LNCaP clone FGC (cell line): ENCODE results near the gene LRRC8B.

Experiments
- DNase-seq: peaks from one replicate; pipeline ENCODE4 v3.0.0-alpha.2; 2011; ENCODE audit warnings: low read depth
- H3K4me3 ChIP-seq: 2 replicates; pipeline ENCODE4 v1.5.1; 2011; ENCODE audit warnings: mild to moderate bottlenecking, low read depth, low read length, control low read depth
- TF ChIP-seq, protein P1 (sequence below): IDR thresholded peaks from 2 replicates; pipeline ENCODE4 v1.5.1; 2012; ENCODE audit warnings: mild to moderate bottlenecking; ENCODE audit not compliant: control insufficient read depth, insufficient read depth; ENCODE audit errors: extremely low read depth

The LRRC8B gene

DNA sequence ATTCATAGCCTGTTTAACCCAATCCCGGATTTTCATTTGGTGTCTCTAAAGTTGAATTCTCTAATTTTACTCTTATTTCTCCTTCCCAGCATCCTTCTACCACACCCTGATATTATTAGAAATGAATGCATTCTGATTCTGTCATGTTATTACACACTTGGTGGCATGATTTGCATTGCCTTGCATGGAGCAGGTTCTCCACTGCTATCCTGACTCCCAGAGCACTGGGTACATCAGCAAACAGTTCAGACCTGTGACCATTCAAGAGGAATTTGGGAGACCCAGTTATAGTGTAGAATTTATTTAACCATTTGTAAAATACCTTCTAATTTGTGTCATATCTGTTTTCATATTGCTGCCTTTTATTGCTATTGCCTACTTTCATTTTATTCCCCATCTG, 2.6 kb downstream of the LRRC8B start:
- TF ChIP-seq, protein P1, sequence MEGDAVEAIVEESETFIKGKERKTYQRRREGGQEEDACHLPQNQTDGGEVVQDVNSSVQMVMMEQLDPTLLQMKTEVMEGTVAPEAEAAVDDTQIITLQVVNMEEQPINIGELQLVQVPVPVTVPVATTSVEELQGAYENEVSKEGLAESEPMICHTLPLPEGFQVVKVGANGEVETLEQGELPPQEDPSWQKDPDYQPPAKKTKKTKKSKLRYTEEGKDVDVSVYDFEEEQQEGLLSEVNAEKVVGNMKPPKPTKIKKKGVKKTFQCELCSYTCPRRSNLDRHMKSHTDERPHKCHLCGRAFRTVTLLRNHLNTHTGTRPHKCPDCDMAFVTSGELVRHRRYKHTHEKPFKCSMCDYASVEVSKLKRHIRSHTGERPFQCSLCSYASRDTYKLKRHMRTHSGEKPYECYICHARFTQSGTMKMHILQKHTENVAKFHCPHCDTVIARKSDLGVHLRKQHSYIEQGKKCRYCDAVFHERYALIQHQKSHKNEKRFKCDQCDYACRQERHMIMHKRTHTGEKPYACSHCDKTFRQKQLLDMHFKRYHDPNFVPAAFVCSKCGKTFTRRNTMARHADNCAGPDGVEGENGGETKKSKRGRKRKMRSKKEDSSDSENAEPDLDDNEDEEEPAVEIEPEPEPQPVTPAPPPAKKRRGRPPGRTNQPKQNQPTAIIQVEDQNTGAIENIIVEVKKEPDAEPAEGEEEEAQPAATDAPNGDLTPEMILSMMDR: no peak
- no peak overlapping the region for H3K4me3 ChIP-seq
- no peak for DNase-seq

DNA sequence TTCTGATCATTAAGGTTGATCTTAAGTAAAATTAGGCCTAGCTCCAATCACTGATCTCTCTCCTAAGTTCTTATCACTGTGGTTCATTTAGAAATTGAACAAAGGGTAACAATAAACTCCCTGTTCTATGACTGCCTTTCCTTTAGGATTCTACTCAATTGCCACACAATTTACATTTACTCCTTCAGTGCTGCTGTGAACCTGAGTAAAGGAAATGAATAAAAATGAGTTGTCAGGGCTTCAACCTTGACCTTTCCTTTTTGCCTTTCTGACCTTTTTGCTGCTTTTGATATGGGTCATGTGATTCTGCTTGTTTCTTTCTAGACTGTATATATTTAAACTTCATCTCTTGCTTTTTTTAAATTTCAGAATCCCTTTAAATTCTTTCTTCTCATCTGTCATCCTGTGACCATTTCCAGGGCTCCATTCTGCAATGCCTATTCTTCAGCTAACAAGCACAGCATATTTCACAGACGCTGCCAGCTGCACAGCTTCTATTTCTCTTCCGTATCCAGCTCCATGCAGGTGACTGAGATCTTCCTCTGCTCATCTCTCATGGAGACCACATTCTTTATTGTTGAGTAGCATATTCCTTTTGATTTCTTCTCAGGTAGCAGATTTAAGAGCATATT, 3.2 kb downstream of the LRRC8B start:
- no peak overlapping the region for H3K4me3 ChIP-seq
- no peak for DNase-seq
- TF ChIP-seq, protein P1: no peak

DNA sequence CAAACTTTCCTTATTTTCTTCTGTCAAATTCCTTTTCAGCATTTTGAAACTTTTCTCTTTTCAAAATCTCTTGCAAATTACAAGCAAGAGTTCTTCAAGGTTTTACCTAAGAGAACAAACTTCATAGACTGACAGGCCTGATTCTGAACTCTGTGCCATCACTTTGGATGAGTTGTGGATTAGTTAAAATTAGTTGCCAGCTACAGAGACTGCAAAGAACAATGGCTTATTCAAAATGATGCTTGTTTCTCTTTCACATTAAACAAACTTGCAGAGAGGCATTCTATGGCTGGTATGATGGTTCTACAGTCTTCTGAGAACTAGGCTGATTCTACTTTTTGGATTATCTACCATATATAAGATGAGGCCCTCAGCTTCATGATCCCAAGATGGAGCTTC, 3.8 kb downstream of the LRRC8B start:
- TF ChIP-seq, protein P1: no peak
- DNase-seq: no peak
- no peak overlapping the region for H3K4me3 ChIP-seq

DNA sequence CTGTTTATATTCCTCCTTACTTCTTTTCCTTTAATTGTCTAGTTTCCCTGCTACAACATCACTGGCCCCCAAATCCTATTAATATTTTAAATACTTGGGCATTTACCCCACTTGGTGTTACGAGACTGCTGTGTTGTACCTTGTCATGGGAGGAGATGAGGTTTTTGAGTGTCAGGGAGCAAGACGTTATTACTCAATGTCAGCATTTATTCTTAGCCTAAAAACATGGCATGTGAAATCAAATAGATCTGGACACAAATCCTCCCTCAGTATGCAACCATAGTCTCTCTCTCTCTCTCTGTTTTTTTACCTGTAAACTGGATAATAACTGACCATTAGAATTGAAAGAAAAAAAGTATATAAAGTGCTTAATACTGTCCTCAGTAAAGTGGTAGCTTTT, 4.6 kb downstream of the LRRC8B start:
- no peak for DNase-seq
- no peak overlapping the region for H3K4me3 ChIP-seq
- TF ChIP-seq, protein P1: no peak

DNA sequence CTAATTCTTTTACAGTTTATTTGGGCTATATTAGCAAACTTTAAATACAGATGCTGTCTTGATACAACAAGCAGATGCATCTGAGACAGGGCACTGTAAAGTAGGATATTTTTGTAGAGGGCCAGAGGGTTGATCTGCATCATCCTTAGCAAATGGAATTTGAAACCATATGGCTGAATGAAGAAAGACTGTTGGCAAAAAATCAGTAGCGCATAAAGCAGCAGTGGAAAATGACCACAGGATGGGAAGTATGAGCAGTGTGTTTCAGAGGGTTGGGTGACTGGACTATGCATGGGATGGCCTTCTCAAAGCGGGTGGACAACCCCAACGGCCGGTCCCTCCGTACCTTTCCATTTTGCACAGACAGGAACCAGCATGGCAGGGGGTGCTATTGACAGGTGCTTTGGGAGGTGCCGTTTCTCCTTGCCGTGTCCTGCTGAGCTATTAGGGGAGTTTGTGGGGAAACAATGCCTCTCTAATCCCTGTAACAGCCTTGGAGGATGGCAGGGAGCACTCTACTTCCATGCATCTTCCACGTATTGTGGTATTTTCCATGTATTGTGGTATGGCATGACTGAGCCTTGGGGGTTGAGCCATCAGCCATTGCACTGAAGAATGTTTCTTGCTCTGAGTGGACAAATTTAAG, 5.9 kb downstream of the LRRC8B start:
- TF ChIP-seq, protein P1: no peak
- H3K4me3 ChIP-seq: no peak overlapping the region
- no peak for DNase-seq

DNA sequence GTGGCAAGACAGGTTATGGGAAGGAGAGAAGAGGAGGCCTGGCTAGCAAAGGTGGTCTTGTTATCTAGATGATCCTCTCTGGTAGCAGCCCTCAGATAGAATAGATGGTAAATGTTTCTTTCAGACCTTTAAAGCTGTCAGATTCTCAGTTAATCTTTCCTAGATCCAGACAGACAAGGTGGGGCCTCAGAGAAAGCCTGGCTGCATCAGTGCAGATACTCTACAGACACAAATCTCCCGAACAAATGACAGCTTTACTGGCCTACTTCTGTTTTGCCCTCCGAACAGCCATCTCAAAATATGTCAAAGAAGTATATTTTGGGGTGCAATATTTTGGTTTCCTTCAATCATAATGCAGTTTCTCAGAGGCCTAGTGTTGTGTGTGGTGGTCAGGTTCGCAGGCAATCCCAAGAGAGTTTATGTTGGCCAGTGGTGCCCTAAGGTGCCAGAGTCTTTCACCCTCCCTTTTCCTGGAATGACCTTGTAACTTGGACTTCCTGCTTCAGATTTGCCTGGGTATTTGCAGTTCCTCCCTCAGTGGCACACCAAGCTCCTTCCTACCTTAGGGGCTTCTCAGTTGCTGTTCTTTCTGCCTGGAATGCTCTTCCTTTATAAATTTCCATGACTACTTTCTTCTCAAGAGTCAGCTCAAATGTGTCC, 7.0 kb downstream of the LRRC8B start:
- no peak overlapping the region for H3K4me3 ChIP-seq
- no peak for DNase-seq
- TF ChIP-seq, protein P1: no peak
